ENCODE results near the gene MPRIP.

Gene MPRIP

GRCh38 chr17:17060930-17061329 lies 18.7 kb downstream of the MPRIP start:
- H3K27me3 Mint-ChIP-seq, result no peaks in the 10 kb centered on the region
- peaks cover 31% of the 10 kb centered on the region for H3K4me1 Mint-ChIP-seq (ENCODE audit: low read depth)
- peaks cover 6% of the 10 kb centered on the region for H3K36me3 Mint-ChIP-seq (ENCODE audit: low read depth)
- H3K4me3 Mint-ChIP-seq, result no peak overlapping the region
- H3K27ac Mint-ChIP-seq, result no peak overlapping the region
- H3K9me3 Mint-ChIP-seq, result no peaks in the 10 kb centered on the region

- Mint-ChIP-seq H3K9me3 (no peaks in the 10 kb centered on the region), H3K4me1 (ENCODE audit: low read depth) (peaks cover 36% of the 10 kb centered on the region), H3K27me3 (no peaks in the 10 kb centered on the region), H3K27ac (no peak overlapping the region), H3K4me3 (no peak overlapping the region), H3K36me3 (ENCODE audit: low read depth) (peaks cover 6% of the 10 kb centered on the region)
These were observed 19.3 kb downstream of the MPRIP start for GRCh38 chr17:17061516-17061915.

- H3K36me3 Mint-ChIP-seq (ENCODE audit: low read depth), result peaks cover 6% of the 10 kb centered on the region
- H3K27ac Mint-ChIP-seq, result no peak overlapping the region
- no peaks in the 10 kb centered on the region for H3K9me3 Mint-ChIP-seq
- H3K27me3 Mint-ChIP-seq, result no peaks in the 10 kb centered on the region
- no peak overlapping the region for H3K4me3 Mint-ChIP-seq
- peaks cover 45% of the 10 kb centered on the region for H3K4me1 Mint-ChIP-seq (ENCODE audit: low read depth)
These were observed 20.1 kb downstream of the MPRIP start for GRCh38 chr17:17062356-17062755.

- Mint-ChIP-seq H3K36me3 (ENCODE audit: low read depth) (peaks cover 6% of the 10 kb centered on the region), H3K9me3 (no peaks in the 10 kb centered on the region), H3K27ac (no peak overlapping the region), H3K4me1 (ENCODE audit: low read depth) (peaks cover 46% of the 10 kb centered on the region), H3K27me3 (no peaks in the 10 kb centered on the region), H3K4me3 (no peak overlapping the region)
These were observed 20.6 kb downstream of the MPRIP start for GRCh38 chr17:17062866-17063265.

- Mint-ChIP-seq H3K4me3 (no peak overlapping the region), H3K4me1 (ENCODE audit: low read depth) (peaks cover 46% of the 10 kb centered on the region), H3K36me3 (ENCODE audit: low read depth) (peaks cover 6% of the 10 kb centered on the region), H3K27me3 (no peaks in the 10 kb centered on the region), H3K9me3 (no peaks in the 10 kb centered on the region), H3K27ac (no peak overlapping the region)
These were observed 21.4 kb downstream of the MPRIP start for GRCh38 chr17:17063546-17064122.

- H3K27me3 Mint-ChIP-seq, result no peaks in the 10 kb centered on the region
- peaks cover 6% of the 10 kb centered on the region for H3K36me3 Mint-ChIP-seq (ENCODE audit: low read depth)
- peaks cover 46% of the 10 kb centered on the region for H3K4me1 Mint-ChIP-seq (ENCODE audit: low read depth)
- H3K9me3 Mint-ChIP-seq, result no peaks in the 10 kb centered on the region
- no peak overlapping the region for H3K4me3 Mint-ChIP-seq
- H3K27ac Mint-ChIP-seq, result no peak overlapping the region
These were observed 22.1 kb downstream of the MPRIP start for GRCh38 chr17:17064322-17064721.

GRCh38 chr17:17066021-17066420 lies 23.8 kb downstream of the MPRIP start:
- Mint-ChIP-seq H3K4me3 (no peak overlapping the region), H3K36me3 (ENCODE audit: low read depth) (peaks cover 14% of the 10 kb centered on the region), H3K27me3 (no peaks in the 10 kb centered on the region), H3K27ac (no peak overlapping the region), H3K9me3 (peaks cover 4% of the 10 kb centered on the region), H3K4me1 (ENCODE audit: low read depth) (peaks cover 54% of the 10 kb centered on the region)

- Mint-ChIP-seq H3K9me3 (peaks cover 4% of the 10 kb centered on the region), H3K4me1 (ENCODE audit: low read depth) (peaks cover 64% of the 10 kb centered on the region), H3K27ac (peak overlapping the region; percentile 71), H3K36me3 (ENCODE audit: low read depth) (peaks cover 17% of the 10 kb centered on the region), H3K27me3 (no peaks in the 10 kb centered on the region), H3K4me3 (no peak overlapping the region)
These were observed 25.0 kb downstream of the MPRIP start for GRCh38 chr17:17067257-17067656.

GRCh38 chr17:17069849-17070248 lies 27.6 kb downstream of the MPRIP start:
- Mint-ChIP-seq H3K9me3 (peaks cover 4% of the 10 kb centered on the region), H3K27ac (peak overlapping the region; percentile 7), H3K4me1 (ENCODE audit: low read depth) (peaks cover 68% of the 10 kb centered on the region), H3K27me3 (no peaks in the 10 kb centered on the region), H3K4me3 (no peak overlapping the region), H3K36me3 (ENCODE audit: low read depth) (peaks cover 16% of the 10 kb centered on the region)

- peaks cover 16% of the 10 kb centered on the region for H3K36me3 Mint-ChIP-seq (ENCODE audit: low read depth)
- peaks cover 4% of the 10 kb centered on the region for H3K9me3 Mint-ChIP-seq
- H3K27me3 Mint-ChIP-seq, result no peaks in the 10 kb centered on the region
- H3K4me3 Mint-ChIP-seq, result no peak overlapping the region
- peaks cover 68% of the 10 kb centered on the region for H3K4me1 Mint-ChIP-seq (ENCODE audit: low read depth)
- no peak overlapping the region for H3K27ac Mint-ChIP-seq
These were observed 28.7 kb downstream of the MPRIP start for GRCh38 chr17:17070931-17071330.

- Mint-ChIP-seq H3K27ac (no peak overlapping the region), H3K4me1 (ENCODE audit: low read depth) (peaks cover 61% of the 10 kb centered on the region)
These were observed 29.5 kb downstream of the MPRIP start for GRCh38 chr17:17071531-17072360.

GRCh38 chr17:17072546-17072945 lies 30.3 kb downstream of the MPRIP start:
- no peak overlapping the region for H3K27ac Mint-ChIP-seq
- peaks cover 4% of the 10 kb centered on the region for H3K9me3 Mint-ChIP-seq
- H3K4me3 Mint-ChIP-seq, result no peak overlapping the region
- H3K4me1 Mint-ChIP-seq (ENCODE audit: low read depth), result peaks cover 54% of the 10 kb centered on the region
- no peaks in the 10 kb centered on the region for H3K27me3 Mint-ChIP-seq
- peaks cover 22% of the 10 kb centered on the region for H3K36me3 Mint-ChIP-seq (ENCODE audit: low read depth)

More at GRCh38 chr17:17071531-17072360, 29.5 kb downstream of the MPRIP start:
- Mint-ChIP-seq H3K4me3 (no peak overlapping the region), H3K36me3 (ENCODE audit: low read depth) (peaks cover 16% of the 10 kb centered on the region), H3K27me3 (no peaks in the 10 kb centered on the region), H3K9me3 (peaks cover 4% of the 10 kb centered on the region)

GRCh38 chr17:17073030-17073564 lies 30.8 kb downstream of the MPRIP start:
- no peak overlapping the region for H3K27ac Mint-ChIP-seq
- no peak overlapping the region for H3K4me3 Mint-ChIP-seq
- no peaks in the 10 kb centered on the region for H3K27me3 Mint-ChIP-seq
- peaks cover 4% of the 10 kb centered on the region for H3K9me3 Mint-ChIP-seq
- peaks cover 27% of the 10 kb centered on the region for H3K36me3 Mint-ChIP-seq (ENCODE audit: low read depth)
- H3K4me1 Mint-ChIP-seq (ENCODE audit: low read depth), result peaks cover 54% of the 10 kb centered on the region

- H3K36me3 Mint-ChIP-seq (ENCODE audit: low read depth), result peaks cover 33% of the 10 kb centered on the region
- peaks cover 54% of the 10 kb centered on the region for H3K4me1 Mint-ChIP-seq (ENCODE audit: low read depth)
- no peak overlapping the region for H3K27ac Mint-ChIP-seq
- no peak overlapping the region for H3K4me3 Mint-ChIP-seq
- peaks cover 4% of the 10 kb centered on the region for H3K9me3 Mint-ChIP-seq
- H3K27me3 Mint-ChIP-seq, result no peaks in the 10 kb centered on the region
These were observed 31.5 kb downstream of the MPRIP start for GRCh38 chr17:17073581-17074403.
